Ovary (tissue), 3 donors: ENCODE data around the gene GRN.

Experiments
- EP300 ChIP-seq: sonication (generic); formaldehyde crosslinking; IDR thresholded peaks from one replicate; pipeline ENCODE4 v1.6.1; 2017; ENCODE audit warnings: antibody characterized with exemption
- POLR2A ChIP-seq: fragments of 450-650 bp; IDR thresholded peaks from one replicate; pipeline ENCODE4 v1.6.1; 2017; ENCODE audit warnings: antibody characterized with exemption, mild to moderate bottlenecking, moderate library complexity
- TF ChIP-seq, protein P1 (sequence below), 3 donors: fragments of 450-650 bp in 2 of 3; fragments of 200-600 bp in 1 of 3; IDR thresholded peaks; one replicate each; pipeline versions ENCODE4 v1.5.1 to v1.8.0; 2016 to 2022; ENCODE audit warnings: antibody characterized with exemption in 3 of 3, mild to moderate bottlenecking in 1 of 3
- donor health status: DM: no; HTN: no; CAD: no.

DNA sequence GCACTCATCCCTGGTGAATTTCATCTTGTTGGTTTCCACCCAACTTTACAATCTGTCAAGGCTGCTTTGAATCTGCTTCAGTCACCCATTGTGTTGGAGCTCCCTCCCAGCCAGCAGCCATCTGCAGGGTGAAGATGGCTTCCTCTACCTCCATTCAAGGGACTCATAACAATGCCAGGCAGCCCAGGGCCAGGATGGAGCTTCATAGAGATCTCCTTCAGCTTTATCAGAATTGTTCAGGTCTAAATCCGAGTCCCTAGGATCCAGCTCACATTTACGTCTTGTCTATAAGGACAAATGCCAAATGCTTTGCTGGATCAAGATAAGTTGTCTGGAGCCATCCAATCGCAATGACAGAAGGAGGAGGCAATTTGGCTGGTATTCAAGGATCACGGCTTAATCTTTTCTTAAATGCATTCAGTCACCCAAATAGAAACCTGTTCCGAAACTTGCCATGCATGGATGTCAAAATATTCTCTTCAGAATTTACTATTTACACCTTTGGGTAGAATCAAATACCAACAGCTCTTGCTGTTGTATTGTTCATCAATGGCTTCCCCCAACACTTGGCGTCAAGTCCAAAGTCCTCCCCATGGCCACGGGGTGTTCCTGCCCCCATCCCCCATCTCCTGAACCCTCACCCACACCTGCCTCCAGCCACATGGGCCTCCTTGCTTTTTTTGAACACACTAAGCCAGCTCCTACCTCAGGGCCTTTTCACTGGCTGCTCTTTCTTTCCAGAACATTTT, 22.3 kb downstream of the GRN start:
- TF ChIP-seq, protein P1, sequence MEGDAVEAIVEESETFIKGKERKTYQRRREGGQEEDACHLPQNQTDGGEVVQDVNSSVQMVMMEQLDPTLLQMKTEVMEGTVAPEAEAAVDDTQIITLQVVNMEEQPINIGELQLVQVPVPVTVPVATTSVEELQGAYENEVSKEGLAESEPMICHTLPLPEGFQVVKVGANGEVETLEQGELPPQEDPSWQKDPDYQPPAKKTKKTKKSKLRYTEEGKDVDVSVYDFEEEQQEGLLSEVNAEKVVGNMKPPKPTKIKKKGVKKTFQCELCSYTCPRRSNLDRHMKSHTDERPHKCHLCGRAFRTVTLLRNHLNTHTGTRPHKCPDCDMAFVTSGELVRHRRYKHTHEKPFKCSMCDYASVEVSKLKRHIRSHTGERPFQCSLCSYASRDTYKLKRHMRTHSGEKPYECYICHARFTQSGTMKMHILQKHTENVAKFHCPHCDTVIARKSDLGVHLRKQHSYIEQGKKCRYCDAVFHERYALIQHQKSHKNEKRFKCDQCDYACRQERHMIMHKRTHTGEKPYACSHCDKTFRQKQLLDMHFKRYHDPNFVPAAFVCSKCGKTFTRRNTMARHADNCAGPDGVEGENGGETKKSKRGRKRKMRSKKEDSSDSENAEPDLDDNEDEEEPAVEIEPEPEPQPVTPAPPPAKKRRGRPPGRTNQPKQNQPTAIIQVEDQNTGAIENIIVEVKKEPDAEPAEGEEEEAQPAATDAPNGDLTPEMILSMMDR (IDR thresholded peaks at IDR 0.05) = no peak
- TF ChIP-seq POLR2A (no peak), EP300 (no peak)
